Ovary (tissue), 3 donors: ENCODE data around the gene SGPP1.

Experiments used
- POLR2A ChIP-seq: fragments of 450-650 bp; IDR thresholded peaks from one replicate; pipeline ENCODE4 v1.6.1; 2017; ENCODE audit warnings: antibody characterized with exemption, mild to moderate bottlenecking, moderate library complexity
- TF ChIP-seq, protein P1 (sequence below), 3 donors: fragments of 450-650 bp in 2 of 3; fragments of 200-600 bp in 1 of 3; IDR thresholded peaks; one replicate each; pipeline versions ENCODE4 v1.5.1 to v1.8.0; 2016 to 2022; ENCODE audit warnings: antibody characterized with exemption in 3 of 3, mild to moderate bottlenecking in 1 of 3
- donor health status: DM: no; HTN: no; CAD: no.

DNA sequence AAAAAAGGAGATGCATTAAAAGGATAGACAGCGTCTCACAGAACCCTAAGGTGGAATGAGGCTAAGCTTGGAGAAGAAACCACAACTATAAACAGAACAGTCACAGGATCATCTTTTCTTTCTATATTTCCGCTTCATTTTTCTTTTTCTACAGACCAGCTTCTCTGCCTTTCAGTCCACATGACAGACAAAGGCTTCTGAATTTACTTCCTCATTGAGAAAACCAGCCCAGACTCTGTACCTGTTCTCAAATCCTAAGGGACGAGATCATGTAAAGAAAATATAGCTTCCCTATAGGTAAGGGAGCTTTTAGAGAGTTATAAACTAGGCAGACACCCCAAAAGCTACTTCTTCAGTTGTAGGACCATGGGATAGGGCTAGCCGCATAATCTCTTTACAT lies 17.4 kb downstream of the SGPP1 start:
- TF ChIP-seq, protein P1, sequence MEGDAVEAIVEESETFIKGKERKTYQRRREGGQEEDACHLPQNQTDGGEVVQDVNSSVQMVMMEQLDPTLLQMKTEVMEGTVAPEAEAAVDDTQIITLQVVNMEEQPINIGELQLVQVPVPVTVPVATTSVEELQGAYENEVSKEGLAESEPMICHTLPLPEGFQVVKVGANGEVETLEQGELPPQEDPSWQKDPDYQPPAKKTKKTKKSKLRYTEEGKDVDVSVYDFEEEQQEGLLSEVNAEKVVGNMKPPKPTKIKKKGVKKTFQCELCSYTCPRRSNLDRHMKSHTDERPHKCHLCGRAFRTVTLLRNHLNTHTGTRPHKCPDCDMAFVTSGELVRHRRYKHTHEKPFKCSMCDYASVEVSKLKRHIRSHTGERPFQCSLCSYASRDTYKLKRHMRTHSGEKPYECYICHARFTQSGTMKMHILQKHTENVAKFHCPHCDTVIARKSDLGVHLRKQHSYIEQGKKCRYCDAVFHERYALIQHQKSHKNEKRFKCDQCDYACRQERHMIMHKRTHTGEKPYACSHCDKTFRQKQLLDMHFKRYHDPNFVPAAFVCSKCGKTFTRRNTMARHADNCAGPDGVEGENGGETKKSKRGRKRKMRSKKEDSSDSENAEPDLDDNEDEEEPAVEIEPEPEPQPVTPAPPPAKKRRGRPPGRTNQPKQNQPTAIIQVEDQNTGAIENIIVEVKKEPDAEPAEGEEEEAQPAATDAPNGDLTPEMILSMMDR (IDR thresholded peaks at IDR 0.05): no peak
- TF ChIP-seq POLR2A: no peak
